IMR-90 (cell line): ENCODE measurements around the gene ANO9. TPM values are rescaled to one million over a fixed set of nuclear protein-coding genes. Genes with fewer than 3 reads are reported as not detected.

Experiments
- ATAC-seq: fragments of 200-7000 bp; cut with Tn5 transposase; 2 replicates; pipeline ENCODE4 v1.9.1; 2020; ENCODE audit warnings: low read depth, mild to moderate bottlenecking, moderate library complexity
- BruUV-seq: library from RNA; stranded (reverse); fragments of 400-500 nt; replicated peaks from 2 replicates; lab custom pipeline; 2021; lab: Mats Ljungman, UMichigan
- CTCF ChIA-PET: fragments of 300-600 bp; formaldehyde crosslinking; extraction: SDS; loops from one replicate; lab custom pipeline; 2021; ENCODE audit warnings: antibody characterized with exemption; lab: Yijun Ruan, JAX
- POLR2A ChIA-PET: fragments of 300-600 bp; sonication (Branson Sonifier 250); formaldehyde crosslinking; loops from one replicate; lab custom pipeline; 2022; ENCODE audit warnings: antibody characterized with exemption; ENCODE audit not compliant: unreplicated experiment; lab: Charles Lee
- DNase-seq: peaks from one replicate; pipeline ENCODE4 v3.0.0; 2013
- H2AFZ ChIP-seq: replicated peaks from 2 replicates; pipeline ENCODE3; 2013; ENCODE audit warnings: low read length, mild to moderate bottlenecking; ENCODE audit not compliant: poor library complexity
- H2AK5ac ChIP-seq: 2 replicates; pipeline ENCODE4 v1.6.1; 2013; ENCODE audit warnings: low read depth, low read length, inconsistent platforms
- H2AK9ac ChIP-seq: replicated peaks from 2 replicates; pipeline ENCODE3; 2013; ENCODE audit warnings: mild to moderate bottlenecking, low read depth, low read length, moderate library complexity; ENCODE audit not compliant: poor library complexity
- H2BK120ac ChIP-seq: 2 replicates; pipeline ENCODE4 v1.6.1; 2013; ENCODE audit warnings: low read depth, low read length, inconsistent platforms
- H2BK15ac ChIP-seq: 3 replicates; pipeline ENCODE4 v1.6.1; 2013; ENCODE audit warnings: low read depth, low read length, inconsistent platforms
- H2BK20ac ChIP-seq: 2 replicates; pipeline ENCODE4 v1.6.1; 2013; ENCODE audit warnings: low read depth, mild to moderate bottlenecking, inconsistent platforms, low read length, moderate library complexity
- H2BK5ac ChIP-seq: 2 replicates; pipeline ENCODE4 v1.6.1; 2013; ENCODE audit warnings: mild to moderate bottlenecking, low read depth, low read length, inconsistent platforms; ENCODE audit not compliant: poor library complexity, severe bottlenecking
- H3K14ac ChIP-seq: replicated peaks from 2 replicates; pipeline ENCODE4 v1.6.1; 2013; ENCODE audit warnings: low read depth, low read length, inconsistent platforms
- H3K18ac ChIP-seq: 2 replicates; pipeline ENCODE4 v1.6.1; 2013; ENCODE audit warnings: low read depth, low read length, control low read depth
- H3K23ac ChIP-seq: 2 replicates; pipeline ENCODE4 v1.6.1; 2013; ENCODE audit warnings: low read depth, low read length, inconsistent platforms
- H3K27ac ChIP-seq: 2 replicates; pipeline ENCODE4 v1.5.1; 2013; ENCODE audit warnings: mild to moderate bottlenecking, control low read depth, low read length; ENCODE audit not compliant: insufficient read depth
- H3K27me3 ChIP-seq: 2 replicates; pipeline ENCODE4 v1.6.1; 2013; ENCODE audit warnings: low read length; ENCODE audit not compliant: control insufficient read depth, insufficient read depth
- H3K36me3 ChIP-seq: 2 replicates; pipeline ENCODE4 v1.6.1; 2013; ENCODE audit warnings: low read length, mixed read lengths; ENCODE audit not compliant: control insufficient read depth, insufficient read depth
- H3K4ac ChIP-seq: 2 replicates; pipeline ENCODE4 v1.6.1; 2013; ENCODE audit warnings: low read depth, low read length, inconsistent platforms
- H3K4me1 ChIP-seq: 2 replicates; pipeline ENCODE4 v1.6.1; 2013; ENCODE audit warnings: low read length, mixed read lengths; ENCODE audit not compliant: control insufficient read depth, insufficient read depth
- H3K4me2 ChIP-seq: 2 replicates; pipeline ENCODE4 v1.6.1; 2013; ENCODE audit warnings: low read depth, mild to moderate bottlenecking, control low read depth, low read length, moderate library complexity
- H3K4me3 ChIP-seq: 2 replicates; pipeline ENCODE4 v1.5.1; 2013; ENCODE audit warnings: low read depth, mild to moderate bottlenecking, control low read depth, low read length, moderate library complexity; ENCODE audit not compliant: insufficient read depth
- H3K56ac ChIP-seq: 2 replicates; pipeline ENCODE4 v1.6.1; 2013; ENCODE audit warnings: low read length, inconsistent platforms; ENCODE audit not compliant: insufficient read depth; ENCODE audit errors: extremely low read depth
- H3K79me1 ChIP-seq, 2 experiments: 2 replicates each; pipeline ENCODE4 v1.6.1; 2013; ENCODE audit warnings: low read length in 2 of 2, inconsistent platforms in 1 of 2, low read depth in 1 of 2
- H3K9ac ChIP-seq: 2 replicates; pipeline ENCODE4 v1.6.1; 2013; ENCODE audit warnings: low read depth, low read length, control low read depth
- H3K9me1 ChIP-seq: 2 replicates; pipeline ENCODE4 v1.6.1; 2013; ENCODE audit warnings: low read length, inconsistent platforms; ENCODE audit not compliant: insufficient read depth
- H3K9me3 ChIP-seq: 2 replicates; pipeline ENCODE4 v1.6.1; 2013; ENCODE audit warnings: low read length; ENCODE audit not compliant: control insufficient read depth, insufficient read depth
- H4K20me1 ChIP-seq: 2 replicates; pipeline ENCODE4 v1.6.1; 2013; ENCODE audit warnings: low read length, inconsistent platforms; ENCODE audit not compliant: insufficient read depth
- H4K5ac ChIP-seq: 2 replicates; pipeline ENCODE4 v1.6.1; 2013; ENCODE audit warnings: mild to moderate bottlenecking, low read depth, low read length, control low read depth
- H4K8ac ChIP-seq, 2 experiments: 2 replicates each; pipeline ENCODE4 v1.6.1; 2013; ENCODE audit warnings: low read depth in 2 of 2, low read length in 2 of 2, control low read depth in 1 of 2, inconsistent platforms in 1 of 2
- H4K91ac ChIP-seq: 2 replicates; pipeline ENCODE4 v1.6.1; 2013; ENCODE audit warnings: low read depth, low read length, inconsistent platforms; ENCODE audit not compliant: insufficient read depth
- CEBPB ChIP-seq: IDR thresholded peaks from 2 replicates; pipeline ENCODE4 v1.6.1; 2012; ENCODE audit warnings: low read depth, low read length, improper control_type of control experiment
- CHD1 ChIP-seq: IDR thresholded peaks from 2 replicates; pipeline ENCODE4 v1.6.1; 2012; ENCODE audit warnings: low read depth, low read length, improper control_type of control experiment
- CTCF ChIP-seq: conservative IDR thresholded peaks from 2 replicates; pipeline ENCODE4 v1.5.1; 2012; ENCODE audit warnings: mild to moderate bottlenecking, low read depth, low read length, improper control_type of control experiment
- ELK1 ChIP-seq: fragments of 150-350 bp; IDR thresholded peaks from 2 replicates; pipeline ENCODE4 v1.6.1; 2016; ENCODE audit warnings: low read depth, mild to moderate bottlenecking, low read length, moderate library complexity, borderline replicate concordance
- FOS ChIP-seq: fragments of 150-350 bp; IDR thresholded peaks from 2 replicates; pipeline ENCODE4 v1.6.1; 2016; ENCODE audit warnings: low read depth, low read length
- MAZ ChIP-seq: IDR thresholded peaks from 2 replicates; pipeline ENCODE4 v1.6.1; 2012; ENCODE audit warnings: low read depth, mild to moderate bottlenecking, low read length, improper control_type of control experiment, moderate library complexity, borderline replicate concordance
- MXI1 ChIP-seq: IDR thresholded peaks from 2 replicates; pipeline ENCODE4 v1.6.1; 2012; ENCODE audit warnings: low read depth, mild to moderate bottlenecking, low read length, moderate library complexity, borderline replicate concordance
- NFE2L2 ChIP-seq: fragments of 150-350 bp; IDR thresholded peaks from 2 replicates; pipeline ENCODE4 v1.6.1; 2016; ENCODE audit warnings: low read depth, mild to moderate bottlenecking, low read length
- RAD21 ChIP-seq: IDR thresholded peaks from 2 replicates; pipeline ENCODE4 v1.6.1; 2012; ENCODE audit warnings: low read length, improper control_type of control experiment
- RCOR1 ChIP-seq: IDR thresholded peaks from 2 replicates; pipeline ENCODE4 v1.6.1; 2012; ENCODE audit warnings: mild to moderate bottlenecking, low read length, improper control_type of control experiment; ENCODE audit not compliant: insufficient replicate concordance
- RFX5 ChIP-seq: IDR thresholded peaks from 2 replicates; pipeline ENCODE4 v1.8.0; 2012; ENCODE audit warnings: low read depth, mild to moderate bottlenecking, low read length, moderate library complexity
- SMC3 ChIP-seq: fragments of 150-350 bp; IDR thresholded peaks from 2 replicates; pipeline ENCODE4 v1.6.1; 2016; ENCODE audit warnings: low read depth, mild to moderate bottlenecking, antibody characterized with exemption, low read length, moderate library complexity
- WGBS, 2 experiments: methylation state at CpG; one replicate each; pipeline versions ENCODE4 v1.1.5 to v1.1.7; 2013; ENCODE audit warnings: missing lambda C conversion rate in 2 of 2; ENCODE audit not compliant: insufficient read length in 1 of 2; ENCODE audit errors: extremely low coverage in 2 of 2; 5-methylcytosine and 5-hydroxymethylcytosine counted together
- dilution Hi-C: fragments of 300-500 bp; cut with HindIII; formaldehyde crosslinking; loops from one replicate; pipeline ENCODE4 v1.14.3; 2018; ENCODE audit warnings: low sequenced_read_pairs; ENCODE audit not compliant: unreplicated experiment
- in situ Hi-C: fragments of 300-500 bp; cut with MboI; formaldehyde crosslinking; loops from 3 replicates; pipeline ENCODE4 v1.14.3; 2019; ENCODE audit warnings: low sequenced_read_pairs, inconsistent platforms, mixed read lengths
- intact Hi-C: fragments of 100-400 bp; cut with micrococcal nuclease; formaldehyde crosslinking; loops from 2 replicates; pipeline ENCODE4 v1.10.0; 2022
- polyA plus RNA-seq, 3 experiments: library from polyadenylated mRNA; depleted of rRNA; stranded (reverse); fragments of >200 nt; gene quantifications; 2 replicates each; pipeline ENCODE4 v1.2.3, GENCODE V29; 2012; ENCODE audit warnings: low replicate concordance in 1 of 3
- total RNA-seq: library from RNA; depleted of rRNA; stranded (reverse); fragments of >200 nt; gene quantifications from 2 replicates; pipeline ENCODE4 v1.2.3, GENCODE V29; 2012

The ANO9 gene
- total and polyA plus RNA-seq, 2 of the 4 experiments (the other 2 are of a cell fraction) = not detected

- ATAC-seq (no peak), DNase-seq (no peak)
- 0 out of 2 replicates have a peak, but pooled peaks cover 5% of the 10 kb centered on the region for H3K9me1 ChIP-seq
- WGBS, 2 experiments = 88% methylated on average over 13 of the region's 30 CpGs; no CpG with 5 or more reads in 1 of the 2 experiments
- intact Hi-C loops (no loop called here), dilution Hi-C loops (no loop called here), in situ Hi-C loops (no loop called here)
- no peaks in the 10 kb centered on the region for H3K79me1 ChIP-seq
- no peak overlapping the region for H3K14ac ChIP-seq
- H3K9ac ChIP-seq = no peak overlapping the region
- no peak overlapping the region for H2AFZ ChIP-seq
- H4K20me1 ChIP-seq = no peaks in the 10 kb centered on the region
- no peak overlapping the region for H2AK5ac ChIP-seq
- H3K4ac ChIP-seq = no peak overlapping the region
- H3K27me3 ChIP-seq = peaks cover 40% of the 10 kb centered on the region
- no peak overlapping the region for H3K56ac ChIP-seq
- no peak overlapping the region for H3K4me2 ChIP-seq
- no peak overlapping the region for H4K5ac ChIP-seq
- TF ChIP-seq RFX5 (no peak), RCOR1 (no peak), SMC3 (no peak), MXI1 (no peak), CHD1 (no peak), RAD21 (no peak), CEBPB (no peak), FOS (no peak), NFE2L2 (no peak), CTCF (no peak), MAZ (no peak), ELK1 (no peak)
- no peak overlapping the region for H3K4me3 ChIP-seq
- H2BK5ac ChIP-seq = no peak overlapping the region
- no peaks in the 10 kb centered on the region for H3K9me3 ChIP-seq
- no peak overlapping the region for H2BK15ac ChIP-seq
- H3K27ac ChIP-seq = no peak overlapping the region
- no peak overlapping the region for H4K8ac ChIP-seq
- peaks cover 14% of the 10 kb centered on the region for H3K4me1 ChIP-seq
- POLR2A ChIA-PET = no interaction called here
- CTCF ChIA-PET = no interaction called here
- H3K18ac ChIP-seq = no peak overlapping the region
- no peak overlapping the region for H2BK20ac ChIP-seq
- H2BK120ac ChIP-seq = no peak overlapping the region
- no peak overlapping the region for H2AK9ac ChIP-seq
- no peak overlapping the region for H4K91ac ChIP-seq
- H3K23ac ChIP-seq = no peak overlapping the region
- BruUV-seq = no TSS peak
- H3K36me3 ChIP-seq = no peaks in the 10 kb centered on the region
Measured at GRCh38 chr11:418343-419247, 23.2 kb downstream of the ANO9 start.
